IPS-NIHi7 (cell line): ENCODE results near the gene DDIT3.
"Not testable (repeated sequence)": the region's sequence is repeated elsewhere in the genome, so short reads cannot be mapped to it uniquely, and the experiment has no call there.

ENCODE experiments used
- DNase-seq: peaks from one replicate; pipeline ENCODE4 v3.0.0; 2012; ENCODE audit warnings: mixed read lengths; ENCODE audit errors: extremely low spot score

The DDIT3 gene

DNA sequence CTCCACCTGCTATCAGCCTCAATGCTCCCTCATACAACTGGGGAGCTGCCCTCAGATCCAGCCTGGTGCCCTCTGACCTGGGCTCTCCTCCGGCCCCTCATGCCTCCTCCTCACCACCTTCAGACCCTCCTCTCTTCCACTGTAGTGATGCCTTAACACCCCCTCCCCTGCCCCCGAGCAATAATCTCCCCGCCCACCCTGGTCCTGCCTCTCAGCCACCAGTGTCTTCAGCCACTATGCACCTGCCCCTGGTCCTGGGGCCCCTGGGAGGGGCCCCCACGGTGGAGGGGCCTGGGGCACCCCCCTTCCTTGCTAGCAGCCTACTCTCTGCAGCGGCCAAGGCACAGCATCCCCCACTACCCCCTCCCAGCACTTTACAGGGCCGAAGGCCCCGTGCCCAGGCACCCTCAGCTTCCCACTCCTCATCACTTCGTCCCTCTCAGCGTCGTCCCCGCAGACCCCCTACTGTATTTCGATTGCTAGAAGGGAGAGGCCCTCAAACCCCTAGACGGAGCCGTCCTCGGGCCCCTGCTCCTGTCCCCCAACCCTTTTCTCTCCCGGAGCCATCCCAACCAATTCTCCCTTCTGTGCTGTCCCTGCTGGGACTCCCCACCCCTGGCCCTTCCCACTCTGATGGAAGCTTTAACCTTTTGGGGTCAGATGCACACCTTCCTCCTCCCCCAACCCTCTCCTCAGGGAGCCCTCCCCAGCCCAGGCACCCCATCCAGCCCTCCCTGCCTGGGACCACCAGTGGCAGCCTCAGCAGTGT, 5.5 kb upstream of the DDIT3 start:
- no peak for DNase-seq

DNA sequence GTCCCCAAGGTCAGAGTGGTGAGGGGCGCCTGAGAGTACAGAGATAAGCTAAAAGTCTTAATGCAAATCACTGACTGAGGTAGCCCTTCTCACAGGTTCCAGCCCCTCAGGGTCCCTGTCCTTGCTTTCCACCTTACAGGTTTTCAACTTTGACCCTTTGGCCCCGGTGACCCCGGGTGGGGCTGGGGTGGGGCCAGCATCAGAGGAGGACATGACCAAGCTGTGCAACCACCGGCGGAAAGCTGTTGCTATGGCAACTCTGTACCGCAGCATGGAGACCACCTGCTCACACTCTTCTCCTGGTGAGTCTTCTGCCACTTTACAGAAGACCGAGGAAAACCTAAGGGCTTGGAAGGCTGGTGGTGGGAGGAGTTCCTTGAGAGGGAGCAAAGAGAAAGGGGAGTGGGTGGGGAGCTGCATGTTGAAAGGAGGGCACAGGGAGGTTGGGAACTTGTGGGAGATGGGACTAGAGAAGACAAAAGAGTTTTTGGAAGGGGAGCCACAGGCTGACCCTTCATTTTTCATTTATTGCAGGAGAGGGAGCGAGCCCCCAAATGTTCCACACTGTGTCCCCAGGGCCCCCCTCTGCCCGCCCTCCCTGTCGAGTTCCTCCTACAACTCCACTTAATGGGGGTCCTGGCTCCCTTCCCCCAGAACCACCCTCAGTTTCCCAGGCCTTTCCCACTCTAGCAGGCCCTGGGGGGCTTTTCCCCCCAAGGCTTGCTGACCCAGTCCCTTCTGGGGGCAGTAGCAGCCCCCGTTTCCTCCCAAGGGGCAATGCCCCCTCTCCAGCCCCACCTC, 4.7 kb upstream of the DDIT3 start:
- no peak for DNase-seq

DNA sequence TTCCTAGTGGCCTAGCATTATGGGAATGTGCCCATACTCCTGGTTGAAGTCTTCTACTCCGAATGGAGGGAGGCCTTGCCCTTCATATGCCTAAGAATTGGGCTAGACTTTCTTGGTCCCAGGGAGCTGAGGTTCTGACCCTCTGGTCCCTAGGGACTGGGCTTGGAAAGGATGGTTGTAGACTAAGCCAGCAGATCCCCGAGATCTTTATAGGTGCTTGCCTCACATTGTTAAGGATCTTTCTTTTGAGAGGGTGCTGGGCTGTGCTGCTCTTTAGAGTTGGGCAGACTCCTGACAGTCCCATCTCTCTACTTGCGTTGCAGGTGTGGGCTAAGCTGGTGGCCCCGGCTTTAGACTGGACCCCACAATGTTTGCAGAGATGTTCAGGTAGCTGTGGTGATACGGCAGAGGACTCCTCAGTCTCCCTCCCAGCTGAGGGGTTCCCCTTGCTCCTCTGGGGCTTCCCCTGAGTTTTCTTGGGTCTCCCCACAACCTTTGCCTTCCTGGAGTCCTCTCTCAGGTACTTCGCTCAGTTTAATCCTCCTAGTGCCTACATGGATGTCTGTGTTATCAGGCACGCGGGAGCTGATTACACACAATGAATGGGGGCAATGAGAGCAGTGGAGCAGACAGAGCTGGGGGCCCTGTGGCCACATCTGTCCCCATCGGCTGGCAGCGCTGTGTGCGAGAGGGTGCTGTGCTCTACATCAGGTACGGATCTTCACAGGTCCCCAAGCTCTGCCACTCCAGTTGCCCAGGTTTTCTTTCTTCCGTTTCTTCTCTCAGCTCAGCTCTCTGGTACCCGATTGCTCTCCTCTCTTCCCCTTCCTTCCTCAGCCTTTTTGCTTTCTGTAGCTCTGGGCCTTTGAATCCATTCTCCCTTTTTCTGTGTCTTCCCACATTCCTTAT, 3.6 kb upstream of the DDIT3 start:
- no peak for DNase-seq

DNA sequence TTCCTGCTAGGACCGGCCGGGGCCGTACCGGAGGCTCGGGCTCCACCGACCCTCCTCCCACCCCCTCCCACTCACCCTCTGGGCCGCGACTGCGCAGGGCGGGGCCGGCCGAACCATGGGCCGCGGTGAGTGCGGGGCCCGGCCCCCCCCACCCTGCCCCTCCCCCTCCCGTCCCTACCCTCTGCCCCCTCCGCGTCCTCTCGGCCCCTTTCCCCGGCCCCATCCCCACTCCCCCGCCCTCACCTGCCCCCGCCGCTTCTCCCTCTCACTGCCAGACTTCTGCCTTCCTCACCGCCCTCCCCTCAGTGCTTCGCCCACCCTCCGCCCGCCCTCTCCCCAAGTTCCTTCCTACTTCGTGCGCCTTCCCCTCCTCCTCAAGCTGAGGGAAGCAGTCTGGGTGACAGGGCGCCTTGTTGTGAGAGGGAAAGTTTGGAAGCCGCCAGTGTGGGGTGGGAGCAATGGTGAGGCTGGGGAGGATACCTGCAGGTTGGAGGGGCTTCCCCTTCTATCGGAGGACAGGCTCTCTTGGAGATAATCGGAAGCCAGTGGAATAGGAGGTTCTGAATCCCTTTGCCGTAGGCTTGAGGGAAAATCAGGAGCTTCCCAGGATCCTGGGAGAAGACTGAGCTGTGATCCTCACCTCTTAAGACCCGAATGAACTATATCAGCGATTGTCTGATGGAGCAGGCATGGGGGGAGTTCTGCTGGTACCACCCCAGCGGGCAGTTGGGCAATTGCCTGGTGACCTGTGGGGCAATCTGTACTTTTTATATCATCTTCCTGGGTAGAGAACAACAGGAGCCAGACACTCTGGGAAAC, 2.8 kb upstream of the DDIT3 start:
- DNase-seq: peak; percentile 85

DNA sequence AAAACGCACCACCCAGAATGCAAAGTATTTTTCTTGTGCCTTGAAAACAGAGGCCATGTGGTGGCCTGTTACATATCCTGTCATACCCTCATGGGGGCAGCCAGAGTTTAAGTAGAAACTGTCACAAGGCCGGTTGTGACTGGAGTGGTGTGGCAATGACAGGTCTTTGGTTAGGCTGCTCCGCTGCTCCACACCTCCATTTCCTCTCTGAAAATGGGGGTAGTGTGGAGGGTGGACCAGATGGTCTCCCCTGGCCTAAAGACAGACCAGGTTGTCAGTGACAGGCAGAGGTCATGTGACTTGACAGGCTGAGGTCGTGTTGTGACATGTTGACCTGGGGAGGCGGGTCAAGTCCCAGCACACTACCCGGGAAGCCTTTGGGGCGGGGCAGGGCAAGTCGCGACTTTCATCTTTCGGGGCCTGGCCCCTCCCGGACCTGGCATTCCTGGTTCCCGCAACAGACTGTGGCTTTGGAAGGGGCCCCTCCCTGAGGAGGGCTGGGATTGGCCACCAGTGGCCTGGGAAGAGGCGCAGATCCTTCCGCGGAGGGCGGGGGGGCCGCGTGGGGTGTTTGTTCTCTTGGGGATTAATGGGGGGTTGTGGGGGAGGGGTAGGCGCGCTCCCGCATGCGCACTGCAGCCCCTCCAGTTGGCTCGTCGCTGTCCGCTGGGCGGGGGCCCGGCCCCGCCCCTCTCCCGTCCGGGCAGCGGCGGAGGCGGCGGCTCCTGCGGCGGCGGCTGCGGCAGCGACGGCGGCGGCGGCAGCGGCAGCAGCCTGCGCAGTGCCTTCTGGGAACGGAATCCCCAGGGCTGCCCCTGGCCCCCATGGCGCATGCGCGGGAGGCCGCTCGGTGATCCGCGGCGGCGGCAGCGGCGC, 1.9 kb upstream of the DDIT3 start, which contains the start of gene MBD6:
TSS of gene MBD6 (plus strand) at position 814 of the 876 bp plus-strand sequence. CDS start 1,480 bp downstream, outside the sequence.
- peak; percentile 94 for DNase-seq

DNA sequence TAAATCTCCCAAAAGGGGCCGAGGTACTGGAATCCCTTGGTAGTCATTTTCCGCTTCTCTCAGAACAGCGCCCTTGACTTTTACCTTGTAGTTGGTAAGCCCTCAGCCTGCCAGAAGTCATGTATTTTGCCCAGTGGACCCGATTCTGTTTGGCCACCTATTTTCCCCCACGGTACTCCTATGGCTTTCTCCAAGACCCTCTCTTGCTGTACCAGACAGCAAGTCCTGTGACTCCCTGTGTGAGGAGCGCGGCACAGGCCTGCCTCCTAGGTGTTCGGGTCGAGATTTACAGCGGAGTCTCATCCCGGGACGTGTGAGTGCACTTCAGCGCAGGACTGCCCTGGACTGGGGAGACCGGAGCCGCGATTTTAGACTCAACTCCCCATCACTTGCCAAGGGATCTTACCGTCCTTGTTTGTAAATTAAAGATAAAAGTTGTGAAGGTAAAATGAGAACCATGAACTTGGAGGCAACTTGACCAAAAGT, 1.3 kb upstream of the DDIT3 start:
- DNase-seq: no peak

DNA sequence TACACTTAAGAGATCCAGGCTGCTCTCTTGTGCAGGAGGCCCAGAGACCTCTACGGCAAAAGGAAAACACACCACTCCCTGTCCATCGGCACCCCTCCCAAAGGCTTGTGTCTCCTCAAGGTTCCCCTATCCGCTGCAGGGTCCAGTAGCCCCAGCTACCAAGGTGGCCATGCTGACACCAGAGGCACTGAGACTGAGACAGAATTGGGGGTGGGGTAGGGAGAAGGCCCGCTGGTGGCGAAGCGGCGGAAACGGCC, 590 bp downstream of the DDIT3 start:
- peak; percentile 57 for DNase-seq

DNA sequence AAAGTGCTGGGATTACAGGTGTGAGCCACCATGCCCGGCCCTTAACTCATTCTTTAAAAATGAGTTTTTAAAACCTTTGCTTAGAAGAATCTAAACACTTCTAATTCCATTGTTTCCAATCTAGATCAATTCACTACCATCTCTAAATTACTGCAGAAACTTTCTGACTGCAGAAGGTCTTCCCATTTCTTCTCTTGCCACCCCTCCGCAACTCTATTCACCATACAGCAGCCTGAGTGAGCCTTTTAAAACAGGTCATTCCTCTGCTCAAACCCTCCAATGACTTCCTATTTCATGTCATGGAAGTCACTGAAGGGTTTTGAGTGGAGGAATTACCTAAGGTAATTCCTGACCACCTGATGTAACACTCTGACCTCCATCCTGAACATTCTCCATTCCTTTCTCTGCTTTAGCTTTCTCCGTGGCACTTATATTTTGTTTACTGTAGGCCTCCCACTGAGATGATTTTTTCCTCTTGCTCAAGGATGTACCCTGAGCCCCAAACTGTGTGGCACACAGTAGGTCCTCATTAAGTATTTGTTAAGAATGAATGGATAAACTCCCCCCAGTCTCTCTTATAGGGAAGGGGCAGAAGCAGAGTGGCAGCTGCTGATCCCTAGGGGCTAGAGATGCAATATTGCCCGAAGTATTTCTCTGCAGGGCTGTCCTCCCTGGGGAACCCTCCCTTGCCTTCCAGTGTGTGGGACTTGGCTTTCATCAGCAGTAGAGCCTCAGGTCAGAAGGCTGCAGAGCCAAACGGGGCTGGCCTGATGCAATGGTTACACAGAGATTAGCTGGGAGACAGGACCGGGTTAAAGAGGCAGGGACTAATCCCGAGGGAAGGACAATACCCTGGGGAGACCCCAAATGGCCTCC, 1.2 kb downstream of the DDIT3 start:
- DNase-seq: peak; percentile 28

DNA sequence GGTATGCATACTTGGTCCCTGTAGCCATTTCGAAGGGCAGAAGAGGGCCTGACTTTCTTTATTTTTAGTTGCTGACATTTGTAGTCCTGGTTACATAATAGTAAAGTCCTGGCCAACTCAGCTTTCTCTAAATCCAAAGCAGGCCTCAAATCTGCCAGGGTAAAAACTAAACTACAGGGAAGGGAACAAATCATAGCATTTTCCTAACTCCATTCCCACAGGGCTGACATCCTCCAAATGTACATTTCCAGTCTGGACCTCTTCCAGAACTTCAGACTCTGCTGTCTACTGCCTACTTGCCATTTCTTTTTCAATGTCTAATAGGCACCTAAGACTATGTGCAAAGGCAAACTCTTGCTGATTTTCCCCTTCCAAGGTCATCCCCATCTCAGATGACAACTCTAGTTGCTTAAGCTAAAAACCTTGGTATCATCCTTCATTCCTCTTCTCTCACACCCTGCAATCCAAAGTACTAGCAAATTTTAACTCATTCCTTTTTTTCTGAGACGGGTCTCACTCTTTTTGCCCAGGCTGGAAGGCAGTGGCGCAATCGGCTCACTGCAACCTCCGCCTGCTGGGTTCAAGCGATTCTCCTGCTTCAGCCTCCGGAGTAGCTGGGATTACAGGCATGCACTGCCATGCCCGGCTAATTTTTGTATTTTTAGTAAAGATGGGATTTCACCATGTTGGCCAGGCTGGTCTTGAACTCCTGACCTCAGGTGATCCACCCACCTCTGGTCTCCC, 2.0 kb downstream of the DDIT3 start:
- no peak for DNase-seq

DNA sequence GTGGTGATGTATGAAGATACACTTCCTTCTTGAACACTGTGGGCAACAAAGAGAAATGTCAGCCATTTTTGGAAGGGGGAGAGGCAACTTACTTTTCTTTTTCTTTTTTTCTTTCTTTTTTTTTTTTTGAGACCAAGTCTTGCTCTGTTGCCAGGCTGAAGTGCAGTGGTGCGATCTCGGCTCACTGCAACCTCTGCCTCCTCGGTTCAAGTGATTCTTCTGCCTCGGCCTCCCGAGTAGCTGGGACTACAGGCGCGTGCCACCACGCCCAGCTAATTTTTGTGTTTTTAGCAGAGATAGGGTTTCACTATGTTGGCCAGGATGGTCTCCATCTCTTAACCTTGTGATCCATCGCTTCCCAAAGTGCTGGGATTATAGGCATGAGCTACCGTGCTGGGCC, 2.6 kb downstream of the DDIT3 start:
- DNase-seq: not testable (repeated sequence)

DNA sequence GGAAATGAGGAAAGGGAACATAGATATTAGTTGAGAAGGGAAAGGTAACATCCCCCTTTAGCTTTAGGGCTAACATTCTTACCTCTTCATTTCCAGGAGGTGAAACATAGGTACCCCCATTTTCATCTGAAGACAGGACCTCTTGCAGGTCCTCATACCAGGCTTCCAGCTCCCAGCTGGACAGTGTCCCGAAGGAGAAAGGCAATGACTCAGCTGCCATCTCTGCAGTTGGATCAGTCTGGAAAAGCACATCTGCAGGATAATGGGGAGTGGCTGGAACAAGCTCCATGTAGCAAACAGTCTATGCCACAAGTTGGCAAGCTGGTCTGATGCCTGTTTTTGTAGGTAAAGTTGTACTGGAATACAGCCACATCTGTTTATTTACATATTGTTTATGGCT, 3.1 kb downstream of the DDIT3 start:
- DNase-seq: no peak

DNA sequence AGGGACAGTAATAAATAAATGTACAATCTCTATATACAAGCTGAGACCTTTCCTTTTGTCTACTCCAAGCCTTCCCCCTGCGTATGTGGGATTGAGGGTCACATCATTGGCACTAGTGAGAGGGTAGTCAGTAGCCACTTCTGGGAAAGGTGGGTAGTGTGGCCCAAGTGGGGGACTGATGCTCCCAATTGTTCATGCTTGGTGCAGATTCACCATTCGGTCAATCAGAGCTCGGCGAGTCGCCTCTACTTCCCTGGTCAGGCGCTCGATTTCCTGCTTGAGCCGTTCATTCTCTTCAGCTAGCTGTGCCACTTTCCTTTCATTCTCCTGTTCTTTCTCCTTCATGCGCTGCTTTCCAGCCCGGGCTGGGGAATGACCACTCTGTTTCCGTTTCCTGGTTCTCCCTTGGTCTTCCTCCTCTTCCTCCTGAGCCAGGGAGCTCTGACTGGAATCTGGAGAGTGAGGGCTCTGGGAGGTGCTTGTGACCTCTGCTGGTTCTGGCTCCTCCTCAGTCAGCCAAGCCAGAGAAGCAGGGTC, 3.6 kb downstream of the DDIT3 start:
- DNase-seq: no peak

DNA sequence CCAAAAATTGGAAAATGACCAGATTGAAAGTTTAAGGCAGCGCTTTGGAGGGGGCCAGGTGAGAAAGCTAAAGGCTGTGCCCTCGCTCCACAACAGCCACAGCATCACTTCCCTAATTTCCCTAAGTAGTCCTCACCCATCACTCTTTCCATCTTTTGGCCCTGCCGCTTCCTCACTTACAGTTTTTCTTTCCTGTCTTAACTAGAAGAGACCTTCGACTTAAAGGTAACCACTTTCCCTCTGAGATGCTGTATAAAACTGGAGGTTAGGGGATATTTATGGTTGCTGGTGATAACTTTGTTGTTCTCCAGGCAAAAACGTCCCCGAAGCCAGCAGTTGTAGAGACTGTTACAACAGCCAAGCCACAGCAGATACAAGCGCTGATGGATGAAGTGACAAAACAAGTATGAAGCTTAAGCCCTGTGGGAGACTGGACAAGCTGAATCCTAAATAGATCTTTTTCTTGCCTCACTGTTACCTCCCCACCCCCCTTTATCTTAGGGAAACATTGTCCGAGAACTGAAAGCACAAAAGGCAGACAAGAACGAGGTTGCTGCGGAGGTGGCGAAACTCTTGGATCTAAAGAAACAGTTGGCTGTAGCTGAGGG, 4.3 kb downstream of the DDIT3 start:
- no peak for DNase-seq

DNA sequence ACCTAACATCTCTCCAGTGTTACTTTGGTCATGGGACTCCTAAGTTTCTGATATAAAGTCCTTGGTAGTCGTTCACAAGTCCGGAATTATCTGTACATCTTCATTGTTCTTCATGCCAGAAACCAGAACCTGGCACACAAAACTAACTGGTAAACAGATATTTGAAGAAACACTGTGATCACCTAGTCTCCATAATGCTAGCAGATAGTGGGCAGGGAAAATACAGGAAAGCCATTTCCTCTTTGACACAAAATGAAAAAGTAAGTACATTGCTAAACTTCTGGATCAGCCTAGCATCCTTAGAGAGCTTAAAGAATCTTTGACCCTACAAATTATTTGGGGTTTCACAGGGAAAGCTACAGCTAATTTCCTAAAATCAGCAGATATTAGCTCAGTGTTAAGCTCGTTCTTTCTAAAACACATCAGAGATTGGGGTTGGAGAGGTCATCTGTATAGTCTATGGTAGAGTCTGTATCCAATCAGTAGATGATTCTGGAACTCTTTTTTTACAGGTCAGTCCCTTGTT, 4.8 kb downstream of the DDIT3 start:
- no peak for DNase-seq

DNA sequence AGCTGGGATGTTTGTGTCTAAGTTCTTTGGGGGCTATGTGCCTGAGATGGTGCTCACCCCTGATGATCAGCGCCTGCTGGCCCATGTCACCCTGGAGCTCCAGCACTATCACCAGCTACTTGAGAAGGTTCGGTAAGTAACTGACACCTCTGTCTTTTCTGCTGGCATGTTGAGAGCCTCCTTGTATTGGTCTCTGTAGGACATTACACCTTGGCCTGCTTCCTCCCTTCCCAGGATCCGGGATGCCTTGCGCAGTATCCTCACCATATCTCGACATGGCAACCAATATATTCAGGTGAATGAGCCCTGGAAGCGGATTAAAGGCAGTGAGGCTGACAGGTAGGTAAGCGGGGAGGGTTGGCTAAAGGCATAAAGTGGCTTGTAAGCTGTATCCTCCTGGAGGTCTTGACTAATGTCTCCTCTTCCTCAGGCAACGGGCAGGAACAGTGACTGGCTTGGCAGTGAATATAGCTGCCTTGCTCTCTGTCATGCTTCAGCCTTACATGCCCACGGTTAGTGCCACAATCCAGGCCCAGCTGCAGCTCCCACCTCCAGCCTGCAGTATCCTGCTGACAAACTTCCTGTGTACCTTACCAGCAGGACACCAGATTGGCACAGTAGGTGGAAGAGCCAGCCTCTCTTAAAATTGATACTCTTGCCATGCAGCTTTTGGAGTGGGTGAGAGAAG, 5.5 kb downstream of the DDIT3 start:
- DNase-seq: no peak

DNA sequence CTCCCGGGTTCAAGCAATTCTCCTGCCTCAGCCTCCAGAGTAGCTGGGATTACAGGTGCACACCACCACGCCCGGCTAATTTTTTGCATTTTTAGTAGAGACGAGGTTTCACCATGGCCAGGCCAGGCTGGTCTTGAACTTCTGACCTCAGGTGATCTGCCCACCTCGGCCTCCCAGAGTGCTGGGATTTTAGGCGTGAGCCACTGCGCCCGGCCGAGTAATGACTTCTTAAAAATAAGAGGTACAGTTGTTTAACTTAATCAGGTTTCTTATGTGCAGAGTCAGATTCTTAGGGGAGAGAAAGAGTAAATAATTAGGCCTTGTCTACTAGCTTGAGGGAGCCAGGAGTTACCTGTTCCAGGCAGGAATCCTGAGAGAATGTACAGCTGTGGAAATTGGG, 6.1 kb downstream of the DDIT3 start:
- DNase-seq: not testable (repeated sequence)

DNA sequence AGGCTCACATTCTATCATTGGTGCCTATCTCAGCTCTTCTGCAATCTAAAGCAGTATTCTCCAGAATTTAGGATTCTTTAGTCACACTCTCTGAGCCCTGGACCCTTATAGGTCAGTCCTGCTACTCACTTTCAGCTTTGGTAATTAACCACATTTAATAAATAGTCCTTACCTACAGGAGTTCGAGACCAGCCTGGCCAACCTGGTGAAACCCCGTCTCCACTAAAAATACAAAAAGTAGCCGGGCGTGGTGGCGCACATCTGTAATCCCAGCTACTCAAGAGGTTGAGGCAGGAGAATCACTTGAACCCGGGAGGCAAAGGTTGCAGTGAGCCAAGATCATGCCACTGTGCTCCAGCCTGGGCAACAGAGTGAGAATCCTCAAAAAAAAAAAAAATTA, 6.6 kb downstream of the DDIT3 start:
- not testable (repeated sequence) for DNase-seq
